H4 (cell line): ENCODE results near the gene PAX2. TPM values are rescaled to one million over a fixed set of nuclear protein-coding genes. Genes with fewer than 3 reads are reported as not detected.

Experiments
- DNase-seq: peaks from one replicate; pipeline ENCODE4 v3.0.0-alpha.2; 2015; ENCODE audit warnings: low spot score
- total RNA-seq: library from RNA; depleted of rRNA; stranded (reverse); fragments of >200 nt; shearing (Covaris generic); gene quantifications from 2 replicates; pipeline ENCODE4 v1.2.3, GENCODE V29; 2014

The PAX2 gene
- total RNA-seq, 1 experiment from 2014 or later, result not detected

GRCh38 chr10:100814751-100815474 is 69.5 kb downstream of the PAX2 start:
- no peak for DNase-seq

GRCh38 chr10:100816671-100817070 is 71.3 kb downstream of the PAX2 start:
- no peak for DNase-seq

GRCh38 chr10:100817268-100817839 is 72.0 kb downstream of the PAX2 start:
- DNase-seq, result no peak

- DNase-seq, result no peak
Observed at GRCh38 chr10:100819424-100819823, 74.0 kb downstream of the PAX2 start.

GRCh38 chr10:100823194-100823593 is 77.8 kb downstream of the PAX2 start:
- DNase-seq, result no peak

GRCh38 chr10:100824886-100825285 is 79.5 kb downstream of the PAX2 start:
- no peak for DNase-seq

GRCh38 chr10:100825325-100825875 is 80.0 kb downstream of the PAX2 start:
- DNase-seq, result no peak

- no peak for DNase-seq
Observed at GRCh38 chr10:100826031-100826651, 80.8 kb downstream of the PAX2 start.

- no peak for DNase-seq
Observed at GRCh38 chr10:100826661-100826982, 81.2 kb downstream of the PAX2 start.

GRCh38 chr10:100826983-100827818 is 81.8 kb downstream of the PAX2 start:
- no peak for DNase-seq

GRCh38 chr10:100827819-100828737 is 82.7 kb downstream of the PAX2 start:
- DNase-seq, result no peak

- DNase-seq, result no peak
Observed at GRCh38 chr10:100828738-100829096, 83.3 kb downstream of the PAX2 start.

GRCh38 chr10:100829097-100829870 is 83.9 kb downstream of the PAX2 start:
- DNase-seq, result no peak

- no peak for DNase-seq
Observed at GRCh38 chr10:100829933-100830727, 84.7 kb downstream of the PAX2 start.

- DNase-seq, result no peak
Observed at GRCh38 chr10:100830728-100831111, 85.3 kb downstream of the PAX2 start.

GRCh38 chr10:100831742-100832141 is 86.4 kb downstream of the PAX2 start:
- DNase-seq, result no peak

GRCh38 chr10:100835810-100836209 is 90.4 kb downstream of the PAX2 start:
- no peak for DNase-seq

- DNase-seq, result no peak
Observed at GRCh38 chr10:100836891-100837290, 91.5 kb downstream of the PAX2 start.

GRCh38 chr10:100837300-100837699 is 91.9 kb downstream of the PAX2 start:
- DNase-seq, result no peak

GRCh38 chr10:100838986-100839385 is 93.6 kb downstream of the PAX2 start:
- peak; percentile 19 for DNase-seq
